GM12872 (cell line): Measurements from ENCODE around the gene C11orf71.
A peak's percentile ranks its signal among the peaks of the same experiment; 100 is the strongest.

Experiments
- CTCF ChIP-seq: IDR thresholded peaks from 3 replicates; pipeline ENCODE4 v1.5.1; 2011; ENCODE audit warnings: low read depth, mild to moderate bottlenecking, low read length, moderate library complexity; ENCODE audit not compliant: insufficient read depth

Gene C11orf71

GRCh38 chr11:114426280-114426679 lies 26.0 kb upstream of the C11orf71 start:
- no peak for TF ChIP-seq CTCF

GRCh38 chr11:114416441-114416961 lies 16.2 kb upstream of the C11orf71 start:
- no peak for TF ChIP-seq CTCF

- no peak for TF ChIP-seq CTCF
Observed at GRCh38 chr11:114413958-114414357, 13.6 kb upstream of the C11orf71 start.

GRCh38 chr11:114412946-114413345 lies 12.6 kb upstream of the C11orf71 start:
- no peak for TF ChIP-seq CTCF

GRCh38 chr11:114401311-114401710 lies 1.0 kb upstream of the C11orf71 start:
- TF ChIP-seq CTCF, result no peak

GRCh38 chr11:114400915-114401223 lies 558 bp upstream of the C11orf71 start:
- TF ChIP-seq CTCF, result 0 out of 3 replicates have a peak, but pooled peaks have one; percentile 21

GRCh38 chr11:114399490-114400215 lies 658 bp downstream of the C11orf71 start:
- no peak for TF ChIP-seq CTCF
